ENCODE measurements around the gene VAC14. TPM values are rescaled to one million over a fixed set of nuclear protein-coding genes. Genes with fewer than 3 reads are reported as not detected.

VAC14 gene
- total and polyA plus RNA-seq, 3 donors from 2014 or later, result 41.0 to 80.5 (median 61.8) TPM

DNA sequence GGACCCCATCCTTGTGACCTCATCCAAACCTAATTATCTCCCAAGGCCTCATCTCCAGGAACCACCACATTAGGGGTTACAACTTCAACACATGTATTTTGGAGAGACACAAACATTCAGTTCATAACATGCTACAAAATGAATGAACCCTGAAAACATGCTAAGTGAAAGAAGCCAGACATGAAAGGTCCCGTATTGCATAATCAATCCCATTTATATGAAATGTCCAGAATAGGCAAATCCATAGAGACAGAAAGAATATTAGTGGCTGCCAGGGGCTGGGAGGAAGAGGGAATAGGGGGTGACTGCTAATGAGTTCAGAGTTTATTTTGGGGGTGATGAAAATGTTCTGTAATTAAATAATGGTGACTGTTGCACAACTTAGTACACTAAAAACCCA lies 158.3 kb downstream of the VAC14 start:
- TF ChIP-seq CTCF (IDR thresholded peaks at IDR 0.05) (no peak), POLR2A (IDR thresholded peaks at IDR 0.05) (no peak)
- H3K4me1 ChIP-seq, result peaks cover 16% of the 10 kb centered on the region

GRCh38 chr16:70638814-70639792 lies 161.9 kb downstream of the VAC14 start:
- Histone ChIP-seq H3K27me3 (no peaks in the 10 kb centered on the region), H3K4me1 (no peaks in the 10 kb centered on the region), H3K4me3 (no peak overlapping the region), H3K27ac (no peak overlapping the region), H3K9me3 (no peaks in the 10 kb centered on the region), H3K36me3 (ENCODE audit: low read depth, missing control alignments) (no peaks in the 10 kb centered on the region)
- TF ChIP-seq CTCF (IDR thresholded peaks at IDR 0.05) (no peak), POLR2A (IDR thresholded peaks at IDR 0.05) (no peak)
- DNase-seq, result peak; percentile 51
- intact Hi-C loops (cut with DNase I; ENCODE audit: low total_unique reads), result no loop called here
- WGBS, 2 donors, result 65 to 79% methylated on average over 18 of the region's 18 CpGs

More for the DNA sequence above, 158.3 kb downstream of the VAC14 start:
- Histone ChIP-seq H3K27ac (no peak overlapping the region), H3K27me3 (no peaks in the 10 kb centered on the region), H3K4me3 (no peak overlapping the region), H3K36me3 (ENCODE audit: low read depth, missing control alignments) (no peaks in the 10 kb centered on the region), H3K9me3 (no peaks in the 10 kb centered on the region)
- intact Hi-C loops (cut with DNase I; ENCODE audit: low total_unique reads), result no loop called here
- WGBS, 2 donors, result 89 to 100% methylated on average over 1 of the region's 1 CpG
- DNase-seq, result no peak

Other genes with a start within 250 kb of the VAC14 start
- 10 to 100 TPM in 1 of 2 donors, 1 to 10 TPM in 1; 5.4 to 11.9 TPM for gene IL34, start 154.6 kb downstream of the VAC14 start, total RNA-seq
- 7.9 TPM for gene IL34, start 154.6 kb downstream of the VAC14 start, polyA plus RNA-seq (ENCODE audit: insufficient read depth, low read depth, low replicate concordance)
- gene MTSS2, start 115.1 kb downstream of the VAC14 start, total RNA-seq, result 10 to 100 TPM; 25.6 to 28.7 TPM
- gene MTSS2, start 115.1 kb downstream of the VAC14 start, polyA plus RNA-seq (ENCODE audit: insufficient read depth, low read depth, low replicate concordance), result 24.6 TPM